ENCODE results near the gene ETV5.

The ETV5 gene

GRCh38 chr3:186070996-186071395 lies 37.9 kb downstream of the ETV5 start:
- no peak overlapping the region for H3K27ac ChIP-seq
- TF ChIP-seq, protein P1, sequence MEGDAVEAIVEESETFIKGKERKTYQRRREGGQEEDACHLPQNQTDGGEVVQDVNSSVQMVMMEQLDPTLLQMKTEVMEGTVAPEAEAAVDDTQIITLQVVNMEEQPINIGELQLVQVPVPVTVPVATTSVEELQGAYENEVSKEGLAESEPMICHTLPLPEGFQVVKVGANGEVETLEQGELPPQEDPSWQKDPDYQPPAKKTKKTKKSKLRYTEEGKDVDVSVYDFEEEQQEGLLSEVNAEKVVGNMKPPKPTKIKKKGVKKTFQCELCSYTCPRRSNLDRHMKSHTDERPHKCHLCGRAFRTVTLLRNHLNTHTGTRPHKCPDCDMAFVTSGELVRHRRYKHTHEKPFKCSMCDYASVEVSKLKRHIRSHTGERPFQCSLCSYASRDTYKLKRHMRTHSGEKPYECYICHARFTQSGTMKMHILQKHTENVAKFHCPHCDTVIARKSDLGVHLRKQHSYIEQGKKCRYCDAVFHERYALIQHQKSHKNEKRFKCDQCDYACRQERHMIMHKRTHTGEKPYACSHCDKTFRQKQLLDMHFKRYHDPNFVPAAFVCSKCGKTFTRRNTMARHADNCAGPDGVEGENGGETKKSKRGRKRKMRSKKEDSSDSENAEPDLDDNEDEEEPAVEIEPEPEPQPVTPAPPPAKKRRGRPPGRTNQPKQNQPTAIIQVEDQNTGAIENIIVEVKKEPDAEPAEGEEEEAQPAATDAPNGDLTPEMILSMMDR (IDR thresholded peaks at IDR 0.05): no peak
- no peak for TF ChIP-seq ZFX (IDR thresholded peaks at IDR 0.05; ENCODE audit: borderline replicate concordance)

DNA sequence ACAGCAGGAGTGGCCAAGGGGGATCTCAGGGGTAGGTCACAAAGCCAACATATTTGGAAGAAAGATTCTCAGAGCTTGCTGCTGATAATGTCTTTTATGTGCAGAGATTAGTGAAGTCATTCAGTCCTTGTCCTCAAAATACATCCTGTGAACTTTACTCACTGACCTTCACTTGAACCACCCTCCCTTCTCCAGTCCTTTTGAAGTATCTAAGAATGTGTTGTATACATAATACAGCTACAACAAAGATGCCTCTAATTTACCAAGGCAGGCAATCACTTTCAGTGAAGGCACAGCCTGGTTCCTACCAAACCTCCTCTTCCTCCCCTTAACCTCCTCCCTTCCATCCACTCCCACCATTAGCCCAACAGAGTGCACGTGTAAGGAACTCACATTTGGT lies 38.3 kb downstream of the ETV5 start:
- no peak for TF ChIP-seq ZFX (IDR thresholded peaks at IDR 0.05; ENCODE audit: borderline replicate concordance)
- TF ChIP-seq, protein P1 (IDR thresholded peaks at IDR 0.05): no peak
- no peak overlapping the region for H3K27ac ChIP-seq

GRCh38 chr3:186070133-186070532 lies 38.8 kb downstream of the ETV5 start:
- H3K27ac ChIP-seq: no peak overlapping the region

GRCh38 chr3:186069199-186069598 lies 39.7 kb downstream of the ETV5 start:
- no peak overlapping the region for H3K27ac ChIP-seq
- no peak for TF ChIP-seq ZFX (IDR thresholded peaks at IDR 0.05; ENCODE audit: borderline replicate concordance)
- TF ChIP-seq, protein P1 (IDR thresholded peaks at IDR 0.05): no peak

More at GRCh38 chr3:186070133-186070532, 38.8 kb downstream of the ETV5 start:
- TF ChIP-seq, protein P1 (IDR thresholded peaks at IDR 0.05): no peak
- TF ChIP-seq ZFX (IDR thresholded peaks at IDR 0.05; ENCODE audit: borderline replicate concordance): no peak

- no peak overlapping the region for H3K27ac ChIP-seq
- TF ChIP-seq, protein P1 (IDR thresholded peaks at IDR 0.05): no peak
- TF ChIP-seq ZFX (IDR thresholded peaks at IDR 0.05; ENCODE audit: borderline replicate concordance): no peak
Observed at GRCh38 chr3:186068243-186068552, 40.7 kb downstream of the ETV5 start.

GRCh38 chr3:186067360-186068242 lies 41.3 kb downstream of the ETV5 start:
- no peak for TF ChIP-seq ZFX (IDR thresholded peaks at IDR 0.05; ENCODE audit: borderline replicate concordance)
- TF ChIP-seq, protein P1 (IDR thresholded peaks at IDR 0.05): no peak
- no peak overlapping the region for H3K27ac ChIP-seq

- TF ChIP-seq, protein P1 (IDR thresholded peaks at IDR 0.05): no peak
- no peak for TF ChIP-seq ZFX (IDR thresholded peaks at IDR 0.05; ENCODE audit: borderline replicate concordance)
- no peak overlapping the region for H3K27ac ChIP-seq
Observed at GRCh38 chr3:186060222-186060621, 48.7 kb downstream of the ETV5 start.

Measured in 22Rv1 (cell line).